Right lobe of liver (tissue), 4 donors: ENCODE measurements around the gene DNAH10.

ENCODE experiments used
- POLR2A ChIP-seq: fragments of 450-650 bp; IDR thresholded peaks from one replicate; pipeline ENCODE4 v1.6.1; 2017; ENCODE audit warnings: antibody characterized with exemption, mild to moderate bottlenecking
- TF ChIP-seq, protein P1 (sequence below), 4 donors: fragments of 200-600 bp in 3 of 4; fragments of 450-650 bp in 1 of 4; IDR thresholded peaks; one replicate each; pipeline versions ENCODE4 v1.5.1 to v1.8.0; 2016 to 2022; ENCODE audit warnings: antibody characterized with exemption in 4 of 4, mild to moderate bottlenecking in 2 of 4
- donor health status: DM: no; HTN: no; CAD: no.
- donor health status: DM: no; HTN: no; CAD: no.
- donor health status: DM: no; HTN: yes; CAD: no.

GRCh38 chr12:123914726-123915333 lies 152.7 kb downstream of the DNAH10 start:
- TF ChIP-seq, protein P1, sequence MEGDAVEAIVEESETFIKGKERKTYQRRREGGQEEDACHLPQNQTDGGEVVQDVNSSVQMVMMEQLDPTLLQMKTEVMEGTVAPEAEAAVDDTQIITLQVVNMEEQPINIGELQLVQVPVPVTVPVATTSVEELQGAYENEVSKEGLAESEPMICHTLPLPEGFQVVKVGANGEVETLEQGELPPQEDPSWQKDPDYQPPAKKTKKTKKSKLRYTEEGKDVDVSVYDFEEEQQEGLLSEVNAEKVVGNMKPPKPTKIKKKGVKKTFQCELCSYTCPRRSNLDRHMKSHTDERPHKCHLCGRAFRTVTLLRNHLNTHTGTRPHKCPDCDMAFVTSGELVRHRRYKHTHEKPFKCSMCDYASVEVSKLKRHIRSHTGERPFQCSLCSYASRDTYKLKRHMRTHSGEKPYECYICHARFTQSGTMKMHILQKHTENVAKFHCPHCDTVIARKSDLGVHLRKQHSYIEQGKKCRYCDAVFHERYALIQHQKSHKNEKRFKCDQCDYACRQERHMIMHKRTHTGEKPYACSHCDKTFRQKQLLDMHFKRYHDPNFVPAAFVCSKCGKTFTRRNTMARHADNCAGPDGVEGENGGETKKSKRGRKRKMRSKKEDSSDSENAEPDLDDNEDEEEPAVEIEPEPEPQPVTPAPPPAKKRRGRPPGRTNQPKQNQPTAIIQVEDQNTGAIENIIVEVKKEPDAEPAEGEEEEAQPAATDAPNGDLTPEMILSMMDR (IDR thresholded peaks at IDR 0.05), result no peak
- TF ChIP-seq POLR2A, result no peak
